ENCODE data around the gene SNCB.

DNA sequence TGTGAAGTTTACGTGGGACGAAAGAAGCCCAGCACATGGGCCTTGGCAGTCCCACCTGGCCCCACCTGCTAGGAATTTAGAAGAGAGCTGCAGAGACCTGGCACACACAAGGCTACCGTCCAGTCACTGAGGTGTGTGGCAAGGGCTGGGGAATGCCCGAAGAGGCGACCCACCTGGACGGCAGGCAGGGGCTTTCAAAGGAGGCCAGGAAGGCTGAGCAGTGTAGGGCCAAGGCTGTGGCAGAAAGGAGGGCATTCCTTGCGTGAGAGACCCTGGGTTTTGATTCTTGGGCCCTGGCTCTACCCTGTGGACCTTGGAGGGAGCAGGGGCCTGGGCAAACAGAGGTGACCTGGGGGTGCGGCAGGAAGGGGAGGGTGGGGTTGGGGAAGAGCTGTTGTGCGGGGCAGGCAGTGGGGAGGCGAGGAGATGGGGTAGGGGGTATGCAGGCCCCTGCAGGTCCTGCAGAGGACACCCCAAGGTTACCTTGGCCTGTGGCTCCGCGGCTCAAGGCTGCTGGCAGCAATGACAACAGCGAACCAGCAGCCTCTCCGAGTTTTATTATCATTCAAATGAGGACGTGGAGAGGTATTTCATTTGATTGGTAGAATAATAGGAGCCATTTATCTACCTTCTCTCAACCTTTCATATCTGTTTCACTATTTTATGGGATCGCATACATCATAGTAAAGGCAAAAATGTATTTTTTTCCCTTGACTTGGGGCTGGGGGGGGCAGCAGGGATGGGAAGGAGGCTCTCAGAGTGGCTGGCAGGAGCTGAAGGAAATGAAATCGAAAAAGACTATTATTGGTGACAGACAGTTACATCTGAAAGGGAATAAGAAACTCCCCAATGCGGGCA is 41.8 kb upstream of the SNCB start:
- TF ChIP-seq CTCF (conservative IDR thresholded peaks at IDR 0.05 in 1 of 2, IDR thresholded peaks at IDR 0.05 in 1 of 2; ENCODE audit: extremely low read depth in 1 of 2, insufficient read depth in 1 of 2, low read depth in 1 of 2, low read length in 2 of 2): no peak
- no peak for TF ChIP-seq EZH2 (IDR thresholded peaks at IDR 0.05; ENCODE audit: borderline replicate concordance, low read length)
